CD4-positive, alpha-beta T cell treated with Interferon alpha-2 for 1 hour (primary cell): ENCODE measurements around the gene PDK2.

Experiments
- DNase-seq, 2 donors: peaks; one replicate each; pipeline ENCODE4 v3.0.0-alpha.2; 2020 to 2022

PDK2 gene

DNA sequence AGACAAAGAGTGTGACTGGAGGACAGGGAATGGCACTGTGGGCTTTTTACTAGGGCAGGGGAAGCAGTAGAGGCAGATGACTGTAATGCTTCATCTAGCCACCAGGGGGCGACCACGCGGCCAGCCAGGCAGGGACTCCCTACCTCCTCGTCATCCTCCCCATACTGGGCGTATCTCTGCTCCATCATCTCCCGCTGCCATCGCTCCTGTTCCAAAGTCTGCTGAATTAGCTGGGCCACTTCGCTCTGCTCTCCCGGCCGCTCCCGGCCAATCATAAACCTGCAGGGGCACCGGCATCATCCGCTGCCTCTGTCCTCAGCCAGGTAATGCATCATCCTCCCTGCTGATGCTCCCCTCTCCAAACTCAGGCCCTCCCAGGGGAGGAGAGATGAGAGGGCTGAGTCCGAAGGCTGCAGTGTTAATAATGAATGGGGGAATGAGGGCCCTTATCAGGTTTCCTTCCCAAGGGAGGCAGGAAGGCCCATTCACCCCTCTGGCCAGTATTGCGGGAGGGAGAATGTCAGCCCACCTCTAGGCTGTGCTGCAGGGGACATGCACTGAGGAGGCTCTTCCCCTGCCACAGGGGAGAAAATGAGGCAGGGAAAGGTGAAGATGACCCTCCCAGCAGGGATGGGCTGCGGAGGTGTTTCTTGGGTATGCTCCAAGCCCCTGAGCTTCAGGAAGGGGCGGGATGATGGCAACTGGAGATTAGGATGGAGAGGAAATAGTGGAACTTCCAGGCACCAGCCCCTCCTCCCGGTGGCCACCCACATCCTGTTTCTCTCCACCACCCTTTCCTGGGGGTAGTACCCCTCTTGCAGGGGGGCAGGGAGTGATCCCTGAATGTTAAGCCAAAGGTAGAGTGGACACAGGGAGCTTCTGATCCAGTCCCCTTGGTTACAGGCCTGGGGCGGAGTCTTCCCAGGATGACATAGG is 45.1 kb downstream of the PDK2 start:
- peak; percentile 79 to 86 for DNase-seq

DNA sequence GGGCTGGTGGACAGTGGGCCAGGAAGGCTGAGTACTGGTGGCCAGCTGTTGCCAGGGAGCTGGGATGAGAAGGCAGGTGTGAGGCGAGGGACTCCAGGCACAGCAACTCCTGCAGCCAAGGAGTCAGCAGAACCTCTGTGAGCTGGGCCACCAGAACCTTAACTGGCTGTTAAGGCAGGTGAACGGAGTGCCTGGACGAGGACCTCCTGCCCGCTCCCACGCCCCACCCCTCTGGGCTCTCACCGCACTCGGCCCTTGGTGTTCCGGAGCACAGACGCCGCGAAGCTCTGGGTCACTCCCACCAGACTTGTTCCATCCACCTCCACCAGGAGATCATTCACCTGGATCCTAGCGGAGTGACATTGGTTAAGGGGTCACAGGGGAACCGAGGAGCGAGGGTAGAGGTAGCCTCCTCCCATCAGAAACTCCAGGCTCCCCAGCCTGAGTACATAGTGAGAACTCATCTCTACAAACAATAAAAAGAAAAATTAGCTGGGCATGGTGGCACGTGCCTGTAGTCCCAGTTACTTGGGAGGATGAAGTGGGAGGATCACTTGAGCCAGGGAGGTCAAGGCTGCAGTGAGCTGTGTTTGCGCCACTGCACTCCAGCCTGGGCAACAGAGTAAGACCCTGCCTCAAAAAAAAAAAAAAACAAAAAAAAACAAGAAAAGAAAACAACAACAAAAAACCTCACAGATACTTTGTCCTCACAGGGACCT is 46.0 kb downstream of the PDK2 start:
- DNase-seq: no peak

DNA sequence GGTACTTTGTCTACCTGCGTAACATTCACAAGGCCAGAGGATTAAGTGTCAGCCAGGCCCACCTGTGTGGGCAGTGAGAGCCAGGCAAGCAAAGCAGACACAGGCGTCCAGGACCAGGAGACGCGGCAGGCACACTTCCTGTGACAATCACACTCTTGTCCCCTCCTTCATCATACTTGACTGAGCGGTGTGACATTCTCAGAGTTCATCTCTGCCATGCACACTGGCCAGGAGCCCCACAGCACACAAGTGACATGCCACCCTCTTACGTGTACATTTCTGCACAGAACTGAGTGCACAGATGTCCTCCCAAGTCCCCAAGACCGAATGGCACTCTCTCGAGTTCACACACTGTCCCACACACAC is 46.6 kb downstream of the PDK2 start:
- peak in 1 of 2 donors; percentile 21 for DNase-seq

DNA sequence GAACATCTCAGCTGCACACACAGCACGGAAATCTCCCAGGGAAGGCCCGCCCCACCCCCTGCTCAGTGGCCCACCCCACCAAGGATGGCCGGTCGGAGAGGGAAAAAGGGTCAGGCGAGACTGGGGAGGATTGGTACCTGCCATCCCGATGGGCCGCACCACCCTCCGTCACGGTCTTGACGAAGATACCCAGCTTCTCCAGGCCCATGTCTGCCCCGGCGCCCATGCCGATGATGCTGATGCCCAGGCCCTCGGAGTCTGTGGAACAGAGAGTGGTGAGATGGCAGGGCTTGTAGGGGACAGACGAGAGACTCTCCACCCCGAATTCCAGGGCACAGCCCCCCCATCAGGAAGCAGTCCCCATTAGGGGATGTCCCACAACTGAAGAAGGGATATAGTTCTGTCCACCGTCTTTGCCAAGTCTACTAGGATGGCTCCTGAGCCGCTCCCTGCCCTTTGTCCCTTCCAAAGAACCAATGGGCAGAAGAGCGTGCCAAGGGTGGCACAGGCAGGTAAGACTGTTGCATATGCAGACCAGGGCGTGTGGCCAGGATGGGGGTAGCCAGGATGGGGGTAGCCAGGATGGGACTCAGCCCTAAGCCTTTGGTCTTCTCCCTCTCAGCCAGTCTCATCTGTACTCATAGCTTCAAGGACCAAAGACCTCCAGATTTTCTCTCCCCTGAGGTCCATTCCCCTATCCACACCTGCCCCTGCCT is 48.5 kb downstream of the PDK2 start:
- DNase-seq: no peak

DNA sequence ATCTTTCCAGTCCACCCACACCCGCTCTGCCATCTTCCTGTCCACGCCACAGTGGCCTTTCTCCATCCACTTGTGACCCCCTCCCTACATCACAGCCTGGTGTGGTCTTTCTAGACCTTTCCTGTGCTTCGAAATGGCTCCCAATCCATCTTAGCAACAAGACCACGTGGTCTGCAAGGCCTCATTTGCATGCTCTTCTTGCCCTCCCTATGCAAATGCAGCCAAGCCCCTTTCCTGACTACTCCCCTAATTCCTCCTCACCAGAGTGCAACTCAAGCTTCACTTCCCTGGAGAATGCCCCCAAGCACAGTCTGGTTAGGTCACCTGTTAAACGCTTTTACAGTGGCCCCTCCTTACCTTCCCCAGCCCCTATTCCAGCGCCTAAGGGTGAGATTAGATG is 49.2 kb downstream of the PDK2 start:
- no peak for DNase-seq

DNA sequence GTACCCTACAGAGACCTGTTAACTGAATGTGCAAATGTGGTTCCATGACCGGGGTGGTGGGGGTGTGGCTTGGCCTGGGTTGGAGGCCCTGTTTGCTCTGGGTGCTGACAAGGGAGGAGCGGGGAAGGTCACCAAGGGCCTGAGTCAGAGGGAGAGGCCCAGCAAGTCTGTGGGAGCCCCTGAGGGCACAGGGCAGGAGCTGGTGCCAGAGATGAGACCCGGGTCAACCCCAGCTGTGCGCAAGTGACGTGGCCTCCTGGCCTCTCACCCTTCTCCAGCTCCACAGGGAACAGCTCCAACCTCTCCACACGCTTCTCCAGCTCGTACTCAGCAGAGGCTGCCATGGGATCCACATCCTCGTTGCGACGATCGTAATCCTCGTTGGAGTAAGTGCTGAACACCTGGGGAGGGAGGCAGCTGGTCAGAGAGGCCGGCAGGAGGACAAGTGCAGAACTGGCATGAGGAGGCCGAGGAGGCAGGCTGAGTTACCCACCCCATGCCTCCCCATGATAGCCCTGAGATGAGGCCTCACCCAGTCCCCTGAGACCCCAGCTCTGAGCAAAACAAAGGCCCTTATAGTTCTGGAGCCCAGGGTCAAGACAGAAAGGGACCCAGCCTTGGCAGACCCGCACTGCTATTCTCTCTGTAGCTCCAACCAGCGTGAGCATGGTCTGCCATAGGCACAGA is 49.8 kb downstream of the PDK2 start:
- DNase-seq: no peak

DNA sequence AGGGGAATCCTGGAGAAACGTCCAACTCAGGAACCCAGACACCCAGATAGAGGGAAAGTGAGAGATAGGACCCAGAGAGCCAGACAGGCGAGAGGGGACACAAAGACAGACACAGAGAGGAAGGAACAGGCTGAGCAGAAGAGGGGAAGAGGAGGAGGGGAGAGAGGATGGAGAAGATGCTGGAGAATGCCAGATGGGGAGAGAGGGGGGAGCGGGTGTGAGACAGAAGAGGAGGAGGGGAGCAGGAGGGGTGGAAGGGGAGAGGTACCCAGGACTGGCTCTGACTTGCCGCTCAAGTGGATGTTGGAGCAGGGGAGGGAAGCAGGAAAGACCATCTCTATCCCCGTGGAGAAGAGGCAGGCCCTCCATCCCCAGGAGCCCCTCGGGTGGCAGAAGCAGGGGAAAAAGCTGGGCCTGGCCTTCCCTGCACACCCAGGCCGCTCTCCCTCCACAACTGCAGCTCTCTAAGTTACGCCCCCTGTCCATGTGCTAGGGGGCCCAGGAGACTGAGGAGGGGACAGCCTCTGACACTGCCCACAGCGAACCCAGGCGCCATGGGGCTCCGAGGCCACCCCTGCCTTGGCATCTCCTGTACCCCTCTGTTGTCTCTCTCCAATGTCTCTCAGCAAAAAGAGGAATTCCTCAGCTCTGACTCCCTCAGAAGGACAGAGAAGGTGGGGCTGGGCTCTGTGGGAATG is 50.5 kb downstream of the PDK2 start:
- DNase-seq: no peak

DNA sequence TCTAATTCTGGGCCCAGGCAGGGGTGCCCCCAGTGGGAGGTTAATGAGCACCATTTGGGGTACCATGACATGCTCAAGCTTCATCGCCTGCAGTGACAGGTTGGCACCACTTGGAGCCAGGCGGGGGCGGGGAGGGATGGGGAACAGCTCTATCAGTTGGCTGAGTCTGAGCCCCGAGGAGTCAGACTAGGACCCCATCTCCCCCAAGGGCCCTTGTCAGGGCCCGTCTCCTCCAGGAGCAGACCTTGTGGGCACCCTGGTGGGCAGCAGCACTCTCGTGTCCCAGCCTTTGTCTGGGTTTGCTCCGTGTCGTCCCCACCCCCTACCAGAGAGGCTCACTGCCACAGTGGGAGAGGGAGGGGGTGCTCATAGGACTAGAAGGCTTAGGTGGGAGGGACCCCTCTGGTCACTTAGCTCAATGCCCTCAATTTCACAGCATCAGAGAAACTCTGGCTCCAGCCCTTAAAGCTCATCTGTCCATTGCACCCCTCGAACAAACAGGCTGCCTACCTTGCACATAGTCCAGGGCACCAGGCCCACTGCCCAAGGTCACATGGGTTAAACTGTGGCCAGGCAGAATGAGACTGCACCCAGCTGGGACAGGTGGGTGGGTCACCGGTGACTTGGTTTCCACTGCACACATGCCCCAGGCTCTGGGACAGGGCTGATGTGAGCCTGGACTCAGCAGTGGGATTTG is 51.2 kb downstream of the PDK2 start:
- DNase-seq: no peak

DNA sequence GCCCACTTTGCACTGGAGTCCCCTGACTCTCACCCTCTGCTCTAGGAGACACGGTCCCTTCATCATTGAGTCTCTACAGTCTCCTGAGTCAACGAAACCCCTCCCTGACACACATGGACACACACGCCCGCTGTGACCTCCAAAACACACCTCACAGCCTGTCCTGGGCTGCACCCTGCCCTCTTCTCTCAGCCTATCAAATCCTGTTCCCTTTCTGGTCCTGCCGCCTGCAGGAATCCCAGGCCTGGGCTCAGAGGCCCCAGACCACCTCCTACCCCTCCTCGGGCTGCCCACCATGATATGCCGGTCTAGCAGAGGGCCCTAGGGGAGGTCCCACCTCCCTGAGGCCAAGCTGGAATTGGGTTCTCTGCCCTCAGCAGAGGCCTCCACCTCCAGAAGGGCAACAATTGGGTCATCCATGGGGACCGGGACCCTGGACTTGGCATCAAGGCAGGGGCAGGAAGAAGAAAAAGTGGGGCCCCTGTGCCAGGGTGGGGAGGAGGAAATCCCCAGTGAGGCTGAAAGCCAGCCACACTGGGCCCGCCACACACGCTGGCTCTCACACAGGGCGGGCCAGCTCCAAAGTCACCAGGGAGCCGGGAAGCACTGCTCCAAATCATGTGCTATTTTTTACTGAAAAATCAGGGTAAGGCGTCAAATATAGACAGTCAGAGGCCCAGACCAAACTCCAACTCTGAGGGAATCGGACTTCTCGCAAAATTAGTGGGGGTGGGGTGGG is 51.9 kb downstream of the PDK2 start:
- no peak for DNase-seq

DNA sequence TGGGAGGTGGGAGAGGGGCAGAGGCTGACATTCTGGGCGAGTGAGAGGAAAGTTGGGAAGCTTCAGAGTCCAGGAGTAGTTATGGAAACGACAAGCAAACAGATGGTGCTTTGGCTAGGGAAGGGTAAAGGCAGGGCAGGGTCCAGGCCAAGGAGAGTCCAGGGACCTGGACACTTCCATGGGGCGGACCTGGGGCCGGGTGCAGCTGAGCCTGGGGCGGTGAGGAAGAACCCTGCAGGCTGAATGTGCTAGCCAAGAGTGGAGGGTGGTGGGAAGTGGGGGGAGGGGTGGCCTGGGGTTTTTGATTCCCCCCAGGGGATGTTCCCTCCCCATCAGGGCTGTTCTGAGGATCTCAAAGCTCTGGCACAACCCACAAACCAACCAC is 52.7 kb downstream of the PDK2 start:
- no peak for DNase-seq

DNA sequence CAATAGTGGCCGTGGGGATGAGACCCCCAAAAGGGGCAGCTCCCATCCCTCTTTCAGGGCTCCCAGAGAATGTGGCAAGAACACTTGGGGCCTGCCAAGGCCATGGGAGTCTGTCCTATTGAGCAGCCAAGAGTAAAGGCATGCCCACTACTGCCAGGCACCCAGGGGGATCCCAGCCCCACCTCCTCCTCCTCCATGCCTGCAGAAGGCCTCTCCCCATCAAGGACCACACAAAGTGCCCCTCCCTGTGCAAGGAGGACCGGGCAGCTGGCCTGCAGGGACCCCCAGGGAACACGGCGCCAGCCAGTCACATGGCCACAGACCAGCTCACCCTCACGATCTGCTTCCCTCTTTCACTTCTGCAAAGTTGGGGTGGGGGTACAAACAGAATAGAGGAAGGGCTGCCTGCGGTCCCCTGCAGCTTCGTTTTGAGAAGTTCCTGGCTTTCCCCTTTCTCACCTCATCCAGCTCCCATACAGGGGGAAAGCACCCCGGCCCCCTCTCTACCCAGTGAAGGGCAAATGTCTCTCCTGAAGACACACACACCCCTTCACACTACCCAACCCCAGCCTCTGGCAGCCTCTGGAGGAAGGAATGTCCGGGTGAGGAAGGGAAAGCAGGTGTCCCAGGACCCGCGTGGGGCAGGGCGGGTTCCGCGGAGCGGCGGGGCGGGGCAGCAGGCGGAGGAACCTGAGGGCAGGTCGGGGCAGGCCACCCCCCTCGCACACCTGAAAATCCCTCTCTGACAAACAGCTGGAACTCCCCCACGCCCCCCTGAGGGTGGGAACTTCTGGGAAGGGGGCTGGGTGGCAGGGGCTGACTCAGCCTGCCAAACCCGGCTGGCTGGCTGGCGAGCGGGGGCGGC is 53.3 kb downstream of the PDK2 start:
- DNase-seq: peak; percentile 74 to 84

DNA sequence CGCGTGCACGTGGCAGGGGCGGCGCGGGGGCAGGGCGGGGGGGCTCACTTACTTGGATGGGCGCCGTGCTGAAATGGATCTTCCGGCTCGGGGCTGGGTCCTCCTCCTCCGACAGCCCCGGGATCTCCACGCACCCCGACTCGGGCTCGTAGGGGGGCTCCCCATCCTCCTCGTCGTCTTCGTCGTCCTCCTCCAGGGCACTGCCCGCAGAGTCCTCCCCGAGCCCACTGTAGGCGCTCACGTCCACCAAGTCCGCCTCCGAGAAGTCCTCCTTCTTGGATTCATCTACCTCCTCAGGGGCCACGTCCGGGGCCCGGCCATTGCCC is 53.9 kb downstream of the PDK2 start:
- no peak for DNase-seq

DNA sequence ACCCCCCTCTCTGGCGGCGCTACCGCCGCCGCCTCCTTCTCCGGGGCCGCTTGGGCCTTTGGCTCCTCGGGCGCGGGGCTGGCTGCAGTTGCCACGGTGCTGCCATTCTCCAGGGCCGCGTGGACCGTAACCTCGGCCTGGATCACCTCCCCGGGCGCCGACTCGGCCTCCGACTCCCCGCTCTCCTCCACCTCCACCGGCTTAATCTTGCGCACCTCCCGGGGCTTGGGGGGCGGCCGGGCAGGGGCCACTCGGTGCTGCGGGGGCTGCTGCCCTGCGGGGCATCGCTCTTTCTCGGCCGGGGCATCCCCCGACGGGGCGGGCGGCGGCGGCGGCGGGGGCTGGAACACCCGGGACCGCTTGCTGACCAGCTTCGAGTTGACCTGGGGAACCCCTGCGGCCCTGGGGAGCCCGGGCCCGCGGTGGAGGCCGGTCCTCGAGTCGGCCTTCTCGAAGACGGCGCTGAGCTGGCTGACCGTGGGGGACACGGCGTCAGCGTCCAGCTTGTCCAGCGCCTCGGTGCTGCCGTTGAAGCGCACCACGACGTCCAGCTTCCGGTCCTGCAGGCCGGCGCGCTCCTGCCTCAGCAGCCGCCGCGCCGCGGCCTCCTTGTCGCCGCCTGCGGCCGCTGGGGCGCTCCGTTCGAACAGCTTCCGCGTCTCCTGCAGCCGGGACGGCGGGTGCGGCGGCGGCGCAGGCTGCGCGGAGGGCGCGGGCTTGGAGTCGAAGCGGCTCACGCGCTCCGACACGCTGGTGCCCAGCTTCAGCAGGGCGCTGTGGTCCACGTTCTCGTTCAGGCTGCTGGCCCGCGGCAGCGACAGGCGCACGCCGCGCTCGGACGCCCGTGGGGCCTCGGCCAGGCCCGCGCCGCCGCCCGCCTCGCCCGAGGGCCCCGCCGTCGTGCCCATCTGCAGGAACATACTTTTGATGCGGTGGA is 54.5 kb downstream of the PDK2 start:
- peak; percentile 38 to 66 for DNase-seq

DNA sequence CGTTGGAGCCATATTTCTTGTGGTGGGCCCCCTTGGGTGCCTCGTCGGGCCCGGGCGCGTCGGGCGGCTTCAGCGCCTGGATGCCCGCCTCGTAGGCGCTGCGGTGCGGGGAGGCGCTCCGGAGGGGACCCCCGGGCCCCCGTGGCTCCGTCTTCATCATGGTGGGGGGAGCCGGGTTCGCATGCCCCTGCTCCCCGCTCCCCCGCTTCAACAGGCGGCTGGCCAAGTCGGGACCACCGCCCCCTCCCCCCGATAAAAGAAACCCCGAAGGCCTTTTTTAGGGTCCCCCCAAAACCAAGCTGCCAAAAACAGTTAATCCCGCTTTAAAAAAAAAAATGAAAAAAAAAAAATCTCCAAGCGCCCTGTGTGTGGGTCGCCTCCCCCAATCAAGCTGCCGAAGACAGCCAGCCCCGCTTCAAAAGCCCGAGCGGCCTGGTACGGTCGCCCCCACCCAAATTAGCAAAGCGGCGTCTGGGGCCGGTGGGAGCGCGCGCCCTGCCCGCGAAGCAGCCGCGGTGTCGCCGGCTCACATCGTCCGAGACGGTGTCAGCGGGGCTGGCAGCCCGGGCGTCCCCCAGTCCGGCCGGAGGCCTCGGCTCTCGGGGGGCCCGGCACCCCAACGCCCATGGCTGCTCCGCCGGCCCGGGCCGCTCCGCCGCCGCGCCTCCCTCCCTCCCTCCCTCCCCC is 55.3 kb downstream of the PDK2 start, which contains the start of gene PPP1R9B:
TSS of gene PPP1R9B (minus strand) at position 324 of the 687 bp plus-strand sequence. CDS start at position 160, 164 bp downstream.
- DNase-seq: no peak

DNA sequence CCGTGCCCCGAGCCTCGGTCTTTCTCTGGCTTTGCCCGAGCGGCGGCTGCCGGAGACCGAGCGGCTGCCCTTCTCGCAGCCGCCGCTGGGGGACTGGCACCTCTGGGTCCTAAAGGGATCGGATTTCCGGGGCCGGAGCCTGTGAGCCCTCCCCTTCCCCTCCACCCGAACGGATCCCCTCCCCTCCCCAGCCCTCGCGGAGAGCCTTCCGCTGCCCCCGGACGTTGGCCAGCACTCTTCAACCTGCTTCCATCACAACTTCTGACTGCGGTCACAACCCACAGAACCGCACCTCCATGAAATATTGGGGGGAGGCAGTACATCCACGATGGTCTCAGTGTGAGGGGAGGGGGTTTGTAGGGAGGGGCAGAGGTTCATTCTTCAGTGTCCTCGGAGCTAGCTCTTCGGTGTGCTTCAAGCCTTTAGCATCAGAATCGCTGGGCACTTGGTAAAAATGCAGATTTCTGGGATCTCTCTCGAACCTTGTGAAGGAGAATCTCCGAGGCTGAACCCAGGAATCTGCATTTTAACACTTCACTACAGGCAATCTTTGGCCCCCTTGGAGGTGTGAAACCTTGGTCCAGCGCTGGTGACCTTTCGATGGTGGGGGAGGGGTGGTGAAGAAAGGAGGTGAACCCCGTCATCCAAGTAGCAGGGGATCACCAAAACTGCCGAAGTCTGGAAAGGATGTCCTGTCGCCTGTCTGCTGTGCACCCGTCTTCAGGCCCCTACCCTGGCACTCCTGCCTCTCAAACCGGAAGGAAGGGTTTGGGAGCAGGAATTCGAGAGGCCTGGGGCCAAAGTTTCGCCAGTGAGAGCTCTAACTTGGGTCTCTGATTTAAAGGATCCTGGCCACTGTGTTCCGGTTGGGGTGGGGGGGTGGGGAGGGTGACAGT is 56.1 kb downstream of the PDK2 start:
- peak; percentile 86 to 91 for DNase-seq

DNA sequence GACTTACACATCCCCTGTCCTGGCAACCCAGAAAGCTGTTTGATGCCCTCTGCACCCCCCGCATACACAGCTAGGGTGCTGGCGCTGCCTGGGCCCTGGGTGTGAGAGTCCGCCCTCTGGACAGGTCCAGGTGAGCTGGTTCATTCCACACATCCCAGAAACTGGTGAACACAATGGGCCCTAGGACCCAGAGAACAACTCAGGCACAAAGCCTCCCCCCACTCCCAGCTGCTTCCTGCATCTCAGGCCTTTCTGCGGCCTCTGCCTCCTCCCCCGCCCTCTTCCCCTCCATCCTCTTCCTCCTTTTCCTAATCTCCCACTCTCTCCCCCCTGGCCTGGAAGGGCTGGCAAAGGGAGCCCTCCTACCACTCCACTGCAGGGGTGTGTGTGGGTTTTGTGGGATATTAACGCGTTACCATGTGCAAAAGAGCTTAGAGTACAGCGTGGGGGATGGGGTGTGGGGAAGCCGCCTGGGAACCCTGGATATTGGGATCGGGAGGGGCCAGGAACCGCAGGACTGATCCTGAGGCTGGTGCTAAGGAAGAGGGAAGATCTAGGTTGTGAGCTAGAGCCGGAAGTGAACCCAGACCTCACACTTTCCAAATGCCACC is 56.9 kb downstream of the PDK2 start:
- DNase-seq: peak; percentile 45 to 60

DNA sequence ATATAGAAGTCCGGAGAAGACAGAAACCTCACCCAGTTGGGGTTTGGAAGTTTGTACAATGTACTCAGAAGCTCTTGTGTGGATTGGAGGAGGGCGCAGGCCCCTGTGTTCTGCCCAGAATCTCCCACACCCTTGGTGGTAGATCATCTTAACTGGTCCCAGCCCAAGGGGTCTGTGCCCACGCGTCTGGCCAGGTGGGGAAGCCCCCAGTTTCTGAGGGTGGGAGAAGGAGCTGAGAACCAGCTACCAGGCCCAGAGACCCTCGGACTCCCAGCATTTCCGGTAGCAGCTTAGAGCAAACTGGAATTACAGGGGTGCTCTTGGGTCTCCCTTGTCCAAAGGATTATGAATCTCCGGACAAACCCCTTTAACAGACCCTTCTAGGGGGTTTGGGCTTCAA is 57.6 kb downstream of the PDK2 start:
- no peak for DNase-seq
